Osteoblast (primary cell): ENCODE results near the gene CCDC180. TPM values are rescaled to one million over a fixed set of nuclear protein-coding genes. Genes with fewer than 3 reads are reported as not detected.

ENCODE experiments used
- DNase-seq: peaks from one replicate; pipeline ENCODE4 v3.0.0; 2011; ENCODE audit warnings: low spot score, mixed read lengths; ENCODE audit not compliant: insufficient read length; ENCODE audit errors: missing footprints
- H2AFZ ChIP-seq: 2 replicates; pipeline ENCODE4 v1.6.0; 2011; ENCODE audit warnings: mild to moderate bottlenecking, low read length
- H3K27ac ChIP-seq: 2 replicates; pipeline ENCODE4 v1.5.1; 2011; ENCODE audit warnings: mild to moderate bottlenecking, low read depth, low read length, moderate library complexity
- H3K27me3 ChIP-seq: 2 replicates; pipeline ENCODE4 v1.6.0; 2012; ENCODE audit warnings: mild to moderate bottlenecking, control low read depth, inconsistent platforms, low read length, moderate library complexity; ENCODE audit not compliant: insufficient read depth
- H3K36me3 ChIP-seq: 2 replicates; pipeline ENCODE4 v1.5.1; 2011; ENCODE audit warnings: mild to moderate bottlenecking, low read length, control low read depth, moderate library complexity; ENCODE audit not compliant: insufficient read depth
- H3K4me1 ChIP-seq: 2 replicates; pipeline ENCODE4 v1.5.1; 2011; ENCODE audit warnings: mild to moderate bottlenecking, low read length, control low read depth, moderate library complexity; ENCODE audit not compliant: insufficient read depth
- H3K4me2 ChIP-seq: 2 replicates; pipeline ENCODE4 v1.6.0; 2011; ENCODE audit warnings: mild to moderate bottlenecking, low read length; ENCODE audit not compliant: insufficient read depth
- H3K4me3 ChIP-seq: fragments of 200-600 bp; sonication (generic); 3 replicates; pipeline ENCODE4 v1.5.1; 2012; ENCODE audit warnings: mild to moderate bottlenecking, low read length, inconsistent platforms; ENCODE audit not compliant: insufficient read depth
- H3K79me2 ChIP-seq: 2 replicates; pipeline ENCODE4 v1.6.0; 2012; ENCODE audit warnings: mild to moderate bottlenecking, low read length, control low read depth, inconsistent platforms; ENCODE audit not compliant: insufficient read depth
- H3K9me3 ChIP-seq: 2 replicates; pipeline ENCODE4 v1.5.1; 2011; ENCODE audit warnings: low read depth, low read length, control low read depth
- H4K20me1 ChIP-seq: 2 replicates; pipeline ENCODE4 v1.6.0; 2012; ENCODE audit warnings: mild to moderate bottlenecking, low read length, control low read depth; ENCODE audit not compliant: insufficient read depth
- CTCF ChIP-seq: IDR thresholded peaks from 2 replicates; pipeline ENCODE4 v1.5.1; 2011; ENCODE audit warnings: mild to moderate bottlenecking, low read depth, low read length, moderate library complexity; ENCODE audit errors: extremely low read depth
- total RNA-seq: library from RNA; depleted of rRNA; stranded (reverse); fragments of >200 nt; gene quantifications from 2 replicates; pipeline ENCODE4 v1.2.3, GENCODE V29; 2012

The CCDC180 gene
- total RNA-seq, 1 donor, result 4.7 TPM

GRCh38 chr9:97316904-97317303 lies 9.4 kb downstream of the CCDC180 start:
- no peak overlapping the region for H3K4me3 ChIP-seq
- H3K27me3 ChIP-seq, result no peaks in the 10 kb centered on the region
- no peaks in the 10 kb centered on the region for H3K4me1 ChIP-seq
- no peaks in the 10 kb centered on the region for H3K79me2 ChIP-seq
- no peaks in the 10 kb centered on the region for H3K9me3 ChIP-seq
- H3K27ac ChIP-seq, result no peak overlapping the region
- no peak for DNase-seq
- H3K36me3 ChIP-seq, result no peaks in the 10 kb centered on the region
- no peaks in the 10 kb centered on the region for H4K20me1 ChIP-seq
- no peak overlapping the region for H3K4me2 ChIP-seq
- no peak overlapping the region for H2AFZ ChIP-seq
- no peak for TF ChIP-seq CTCF

GRCh38 chr9:97318433-97318832 lies 11.0 kb downstream of the CCDC180 start:
- Histone ChIP-seq H4K20me1 (no peaks in the 10 kb centered on the region), H2AFZ (no peak overlapping the region), H3K36me3 (no peaks in the 10 kb centered on the region), H3K4me1 (no peaks in the 10 kb centered on the region), H3K4me3 (no peak overlapping the region), H3K27me3 (no peaks in the 10 kb centered on the region), H3K79me2 (no peaks in the 10 kb centered on the region), H3K9me3 (no peaks in the 10 kb centered on the region), H3K27ac (no peak overlapping the region), H3K4me2 (no peak overlapping the region)
- TF ChIP-seq CTCF, result no peak
- DNase-seq, result peak; percentile 25

GRCh38 chr9:97319395-97319794 lies 11.9 kb downstream of the CCDC180 start:
- Histone ChIP-seq H3K9me3 (no peaks in the 10 kb centered on the region), H3K4me1 (no peaks in the 10 kb centered on the region), H2AFZ (no peak overlapping the region), H3K79me2 (no peaks in the 10 kb centered on the region), H3K27ac (no peak overlapping the region), H3K27me3 (no peaks in the 10 kb centered on the region), H4K20me1 (no peaks in the 10 kb centered on the region), H3K4me3 (no peak overlapping the region), H3K36me3 (no peaks in the 10 kb centered on the region), H3K4me2 (no peak overlapping the region)
- DNase-seq, result no peak
- TF ChIP-seq CTCF, result no peak

DNA sequence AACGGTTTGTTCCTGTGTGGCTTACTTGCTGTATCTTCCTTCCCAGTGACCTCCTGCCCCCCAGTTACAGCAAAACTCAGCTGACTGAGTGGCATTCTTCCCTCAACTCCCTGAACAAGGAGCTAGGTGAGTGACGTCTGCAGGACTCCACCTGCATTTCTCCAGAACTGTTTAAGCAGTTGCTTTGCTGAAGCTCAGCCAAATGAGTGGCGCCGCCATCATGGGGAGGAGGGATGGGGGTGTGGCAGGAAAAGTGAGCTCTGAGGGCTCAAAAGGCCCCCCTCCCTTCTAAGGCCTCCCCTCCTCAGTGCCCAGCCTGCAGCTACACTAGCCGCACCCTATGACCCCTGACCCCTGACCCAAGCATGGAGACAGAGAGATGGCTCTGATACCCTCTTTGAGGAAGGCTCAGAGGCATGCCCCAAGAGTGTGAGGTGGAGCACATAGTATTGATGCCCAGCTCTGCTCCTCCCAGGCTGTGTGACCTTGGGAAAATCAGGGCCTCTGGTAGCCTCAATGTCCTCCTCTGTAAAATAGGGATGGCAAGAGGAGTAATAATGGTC lies 12.7 kb downstream of the CCDC180 start:
- no peak overlapping the region for H3K4me3 ChIP-seq
- no peaks in the 10 kb centered on the region for H3K79me2 ChIP-seq
- H3K27me3 ChIP-seq, result no peaks in the 10 kb centered on the region
- DNase-seq, result no peak
- H2AFZ ChIP-seq, result no peak overlapping the region
- H3K27ac ChIP-seq, result no peak overlapping the region
- H4K20me1 ChIP-seq, result no peaks in the 10 kb centered on the region
- no peaks in the 10 kb centered on the region for H3K4me1 ChIP-seq
- H3K4me2 ChIP-seq, result no peak overlapping the region
- H3K36me3 ChIP-seq, result no peaks in the 10 kb centered on the region
- TF ChIP-seq CTCF, result no peak
- no peaks in the 10 kb centered on the region for H3K9me3 ChIP-seq
